HG02943 (cell line): ENCODE measurements around the gene C1orf210.

Source experiments
- ATAC-seq: cut with Tn5 transposase; IDR thresholded peaks from one replicate; pipeline ENCODE4 v1.9.1; 2021; ENCODE audit warnings: mild to moderate bottlenecking, low read depth, moderate library complexity; ENCODE audit not compliant: unreplicated experiment

Gene C1orf210

GRCh38 chr1:43285269-43285990 is at the start of gene C1orf210:
TSS of gene C1orf210 (minus strand) at chr1:43285581. CDS start at chr1:43283270, 2,311 bp downstream.
- no peak for ATAC-seq

- ATAC-seq: no peak
Observed at GRCh38 chr1:43334453-43335205, 49.2 kb upstream of the C1orf210 start.

GRCh38 chr1:43331688-43332087 is 46.3 kb upstream of the C1orf210 start:
- no peak for ATAC-seq

- ATAC-seq: no peak
Observed at GRCh38 chr1:43329995-43330751, 44.8 kb upstream of the C1orf210 start.

GRCh38 chr1:43327549-43328292 is 42.3 kb upstream of the C1orf210 start:
- ATAC-seq: no peak

- no peak for ATAC-seq
Observed at GRCh38 chr1:43325381-43325780, 40.0 kb upstream of the C1orf210 start.

GRCh38 chr1:43324810-43325209 is 39.4 kb upstream of the C1orf210 start:
- no peak for ATAC-seq

GRCh38 chr1:43322506-43322905 is 37.1 kb upstream of the C1orf210 start:
- no peak for ATAC-seq

- ATAC-seq: no peak
Observed at GRCh38 chr1:43321331-43321891, 36.0 kb upstream of the C1orf210 start.

- ATAC-seq: no peak
Observed at GRCh38 chr1:43319766-43320165, 34.4 kb upstream of the C1orf210 start.

GRCh38 chr1:43319288-43319687 is 33.9 kb upstream of the C1orf210 start:
- no peak for ATAC-seq

- ATAC-seq: no peak
Observed at GRCh38 chr1:43318831-43319230, 33.5 kb upstream of the C1orf210 start.

GRCh38 chr1:43317817-43318471 is 32.6 kb upstream of the C1orf210 start:
- no peak for ATAC-seq

GRCh38 chr1:43316738-43317520 is 31.5 kb upstream of the C1orf210 start:
- ATAC-seq: no peak

GRCh38 chr1:43315963-43316737 is 30.8 kb upstream of the C1orf210 start:
- ATAC-seq: no peak

- no peak for ATAC-seq
Observed at GRCh38 chr1:43315481-43315880, 30.1 kb upstream of the C1orf210 start.

GRCh38 chr1:43314233-43314632 is 28.9 kb upstream of the C1orf210 start:
- ATAC-seq: no peak

- ATAC-seq: no peak
Observed at GRCh38 chr1:43313771-43314170, 28.4 kb upstream of the C1orf210 start.
